ENCODE data around the gene FAM193B.
A peak's percentile ranks its signal among the peaks of the same experiment; 100 is the strongest.

Gene FAM193B

DNA sequence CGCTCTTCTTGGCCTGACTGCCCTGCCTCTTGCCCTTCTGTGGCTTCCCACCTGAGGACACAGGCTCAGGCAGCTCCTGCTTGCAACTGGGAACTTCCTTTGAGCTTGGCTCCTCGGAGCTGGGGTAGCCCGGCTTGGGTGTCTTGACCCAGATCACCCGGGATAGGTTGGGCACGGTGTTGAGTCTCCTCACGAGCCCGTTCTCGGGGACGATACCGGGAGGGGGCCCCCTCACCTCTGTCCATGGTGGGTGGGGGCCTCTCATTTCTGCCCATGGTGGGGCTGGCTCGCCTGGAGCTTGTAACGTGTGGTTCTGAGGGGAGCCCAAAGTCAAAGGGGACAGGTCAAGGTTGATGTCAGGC is 29.8 kb downstream of the FAM193B start:
- no peak overlapping the region for H3K4me3 Mint-ChIP-seq

DNA sequence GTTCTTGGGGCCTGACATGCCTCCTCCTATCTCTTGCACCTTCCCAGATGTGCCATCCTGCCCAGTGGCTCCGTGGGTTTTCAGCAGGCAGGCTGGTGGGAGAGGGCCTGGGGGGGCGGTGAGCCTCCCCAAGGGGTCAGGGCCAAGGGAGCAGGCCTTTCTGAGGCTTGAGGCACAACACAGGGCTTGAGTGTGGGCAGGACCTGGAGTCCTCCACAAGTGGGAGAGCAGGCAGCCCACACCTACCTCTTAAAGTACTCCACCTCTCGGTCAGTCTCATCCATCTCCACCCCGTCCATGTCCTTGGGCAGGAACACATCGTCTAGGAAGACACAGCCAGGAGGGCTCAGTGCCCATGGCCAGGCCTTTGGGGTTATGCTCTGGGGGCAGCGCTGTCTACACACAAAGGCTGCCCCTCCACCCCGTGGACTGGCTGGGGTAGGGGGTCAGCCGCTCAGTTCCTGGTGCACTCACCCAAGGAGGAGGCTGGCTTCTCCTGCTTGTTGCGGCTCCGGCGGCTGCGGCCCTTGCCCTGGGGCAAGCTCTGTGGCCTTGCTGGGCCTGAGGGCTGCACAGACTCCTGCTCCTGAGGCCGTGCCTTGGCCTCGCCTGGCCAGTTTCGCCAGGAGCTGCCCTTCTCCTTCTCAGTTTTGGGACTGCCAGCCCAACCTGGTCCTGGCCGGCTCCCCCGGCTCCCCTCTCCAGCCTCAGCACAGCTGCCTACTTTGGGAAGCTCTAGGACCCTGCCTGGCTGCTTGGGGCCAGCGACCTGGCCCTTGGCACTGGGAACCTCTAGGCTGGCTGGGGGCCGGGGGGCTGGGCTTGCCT is 30.4 kb downstream of the FAM193B start:
- Mint-ChIP-seq H3K27me3 (ENCODE audit: low read depth) (no peaks in the 10 kb centered on the region), H3K9me3 (no peaks in the 10 kb centered on the region), H3K27ac (no peak overlapping the region), H3K36me3 (ENCODE audit: low read depth) (peaks cover 16% of the 10 kb centered on the region), H3K4me1 (ENCODE audit: low read depth) (peaks cover 15% of the 10 kb centered on the region), H3K4me3 (no peak overlapping the region)
- DNase-seq (ENCODE audit: low spot score), result no peak

More for the DNA sequence above, 29.8 kb downstream of the FAM193B start:
- no peaks in the 10 kb centered on the region for H3K27me3 Mint-ChIP-seq (ENCODE audit: low read depth)
- H3K4me1 Mint-ChIP-seq (ENCODE audit: low read depth), result peaks cover 12% of the 10 kb centered on the region
- no peaks in the 10 kb centered on the region for H3K9me3 Mint-ChIP-seq
- DNase-seq (ENCODE audit: low spot score), result no peak
- H3K27ac Mint-ChIP-seq, result no peak overlapping the region
- H3K36me3 Mint-ChIP-seq (ENCODE audit: low read depth), result peaks cover 18% of the 10 kb centered on the region

DNA sequence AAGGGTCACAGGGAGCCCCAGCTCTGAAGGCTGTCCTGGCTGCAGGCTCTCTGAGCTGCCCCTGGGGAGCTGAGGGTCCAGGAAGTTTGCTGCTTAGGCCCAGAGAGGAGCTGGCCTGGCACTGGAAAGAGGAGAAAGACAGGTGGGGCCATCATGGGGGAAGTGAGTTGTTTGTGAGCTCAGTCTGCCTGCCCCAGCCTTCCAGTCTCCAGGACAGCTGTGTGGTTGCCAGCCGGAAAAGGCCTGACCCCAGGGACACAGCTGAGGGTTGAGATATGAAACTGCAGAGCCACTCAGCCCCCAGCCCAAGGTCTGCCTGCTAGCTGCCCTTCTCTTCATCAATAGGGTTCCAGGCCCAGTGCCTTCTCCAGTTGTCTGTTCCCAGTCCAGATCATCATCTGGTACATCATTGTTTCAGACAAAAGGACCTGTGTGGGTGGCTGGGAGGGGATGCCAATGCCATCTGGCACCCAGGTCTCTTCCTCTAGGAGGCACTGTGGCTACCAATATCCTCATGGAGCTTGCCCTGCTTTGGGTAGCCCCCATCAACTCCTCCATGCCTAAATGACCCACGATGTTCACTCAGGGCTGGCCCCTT is 33.3 kb downstream of the FAM193B start:
- DNase-seq (ENCODE audit: low spot score), result no peak
- H3K9me3 Mint-ChIP-seq, result no peaks in the 10 kb centered on the region
- peak overlapping the region; percentile 41 for H3K27ac Mint-ChIP-seq
- peaks cover 28% of the 10 kb centered on the region for H3K36me3 Mint-ChIP-seq (ENCODE audit: low read depth)
- no peak overlapping the region for H3K4me3 Mint-ChIP-seq
- no peaks in the 10 kb centered on the region for H3K27me3 Mint-ChIP-seq (ENCODE audit: low read depth)
- peaks cover 22% of the 10 kb centered on the region for H3K4me1 Mint-ChIP-seq (ENCODE audit: low read depth)

DNA sequence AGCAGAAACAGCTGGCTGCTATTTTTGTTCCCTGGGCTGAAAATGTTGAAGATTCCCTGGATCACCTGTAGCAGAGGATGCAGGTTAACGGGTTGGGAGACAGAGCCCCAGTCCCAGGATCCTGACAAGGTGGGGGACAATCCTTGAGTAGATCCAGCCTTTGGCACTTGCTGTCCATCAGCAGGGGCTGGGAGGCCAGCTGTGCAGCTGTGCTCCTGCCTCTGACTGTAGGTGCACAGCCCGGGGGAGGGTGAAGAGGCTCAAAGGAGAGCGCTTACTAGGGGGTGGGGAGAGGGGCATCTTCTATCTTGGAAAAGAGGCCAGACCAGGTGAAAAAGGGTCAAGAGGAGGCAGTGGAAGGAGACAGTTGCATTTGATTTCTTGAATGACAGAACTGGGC is 34.1 kb downstream of the FAM193B start:
- DNase-seq (ENCODE audit: low spot score), result no peak
- no peaks in the 10 kb centered on the region for H3K27me3 Mint-ChIP-seq (ENCODE audit: low read depth)
- H3K4me3 Mint-ChIP-seq, result no peak overlapping the region
- peaks cover 30% of the 10 kb centered on the region for H3K4me1 Mint-ChIP-seq (ENCODE audit: low read depth)
- H3K36me3 Mint-ChIP-seq (ENCODE audit: low read depth), result peaks cover 35% of the 10 kb centered on the region
- H3K27ac Mint-ChIP-seq, result peak overlapping the region; percentile 41
- no peaks in the 10 kb centered on the region for H3K9me3 Mint-ChIP-seq

DNA sequence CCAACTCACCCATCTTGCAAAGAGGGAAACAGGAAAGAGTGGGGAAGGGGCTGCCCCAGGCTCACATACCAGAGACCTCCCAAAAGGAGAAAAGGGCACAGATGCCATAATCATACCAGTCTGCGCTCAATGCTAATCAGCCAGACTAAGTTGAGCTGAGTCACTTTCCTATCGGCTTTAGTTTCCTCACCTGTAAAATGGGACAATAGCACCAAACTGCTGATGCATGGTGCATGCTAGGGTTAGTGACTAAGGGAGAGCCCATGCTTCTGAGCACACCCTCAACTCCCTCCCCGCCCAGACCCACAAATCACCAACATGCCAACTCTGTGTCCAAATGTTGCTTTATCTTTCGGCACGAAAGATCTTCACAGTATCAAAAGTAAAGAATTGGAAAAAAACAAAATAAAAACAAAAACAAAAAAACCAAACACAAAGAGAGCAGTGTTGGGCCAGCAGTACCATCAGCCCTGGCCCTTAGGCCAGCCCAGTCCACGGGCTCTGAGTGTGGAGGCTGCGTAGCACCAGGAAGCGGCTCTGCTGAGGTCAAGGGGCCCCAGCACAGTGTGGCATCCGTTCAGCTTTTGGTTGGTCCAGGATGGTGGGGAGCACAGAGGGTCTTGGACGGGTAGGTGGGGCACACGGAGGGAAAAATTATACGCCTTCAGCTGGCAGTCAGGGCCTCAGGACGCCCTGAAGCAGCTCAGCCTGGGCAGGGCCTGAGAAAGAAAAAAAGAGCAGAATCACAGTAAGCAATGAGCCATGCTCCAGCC is 34.7 kb downstream of the FAM193B start:
- H3K9me3 Mint-ChIP-seq, result no peaks in the 10 kb centered on the region
- peaks cover 39% of the 10 kb centered on the region for H3K36me3 Mint-ChIP-seq (ENCODE audit: low read depth)
- no peak overlapping the region for H3K4me3 Mint-ChIP-seq
- no peaks in the 10 kb centered on the region for H3K27me3 Mint-ChIP-seq (ENCODE audit: low read depth)
- DNase-seq (ENCODE audit: low spot score), result no peak
- H3K4me1 Mint-ChIP-seq (ENCODE audit: low read depth), result peaks cover 32% of the 10 kb centered on the region
- peak overlapping the region; percentile 57 for H3K27ac Mint-ChIP-seq

DNA sequence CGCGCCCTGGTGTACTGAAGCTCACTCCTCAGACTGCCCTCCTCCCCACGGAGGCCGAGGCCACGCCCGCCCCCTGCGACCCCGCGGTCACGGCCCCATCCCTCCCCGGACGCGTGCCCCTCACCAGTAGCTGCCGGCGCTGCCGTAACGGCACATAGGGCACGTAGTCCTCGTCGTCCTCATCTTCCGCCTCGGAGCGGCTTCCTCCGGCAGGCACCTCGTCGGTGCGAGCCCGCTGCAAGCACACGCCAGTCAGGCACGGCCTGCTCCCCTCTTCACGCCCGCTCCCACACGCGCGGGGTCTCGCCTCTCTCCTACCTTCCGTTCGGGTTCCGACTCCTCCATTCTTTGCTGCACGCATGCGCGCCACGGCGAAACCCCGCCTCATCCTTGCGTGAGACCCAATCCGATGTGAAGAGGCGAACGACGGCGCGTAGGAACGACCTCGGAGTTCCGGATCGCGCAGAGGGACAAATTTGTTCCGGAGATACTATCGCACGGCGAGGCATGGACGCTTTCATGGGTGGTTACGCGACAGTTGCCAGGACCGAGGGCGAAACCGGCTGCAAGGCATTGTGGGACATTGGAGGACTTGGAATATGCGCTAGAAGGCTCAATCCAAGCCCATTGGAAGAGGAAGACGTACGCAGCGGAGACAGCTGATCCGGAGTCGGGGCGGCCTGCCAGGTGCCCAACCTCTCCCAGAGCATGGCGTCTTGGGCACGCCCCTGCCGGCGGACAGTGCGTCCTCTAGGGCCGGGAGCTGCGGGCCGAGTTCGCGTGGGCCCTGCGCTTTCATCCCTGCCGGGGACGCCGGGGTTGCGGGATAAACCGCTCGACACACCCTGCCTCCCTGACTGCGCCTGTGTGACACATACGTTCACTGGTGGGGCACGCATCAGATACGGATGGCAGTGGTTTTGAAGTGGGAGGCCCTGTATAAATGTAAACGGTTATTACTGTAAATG is 37.5 kb downstream of the FAM193B start, which contains the start of gene DDX41:
DDX41 (minus strand) TSS at position 361 of the 968 bp plus-strand sequence; CDS start at position 345, 16 bp downstream.
- H3K36me3 Mint-ChIP-seq (ENCODE audit: low read depth), result peaks cover 50% of the 10 kb centered on the region
- H3K4me1 Mint-ChIP-seq (ENCODE audit: low read depth), result peaks cover 32% of the 10 kb centered on the region
- peak within 1 kb of the TSS; percentile 94 for H3K4me3 Mint-ChIP-seq

DNA sequence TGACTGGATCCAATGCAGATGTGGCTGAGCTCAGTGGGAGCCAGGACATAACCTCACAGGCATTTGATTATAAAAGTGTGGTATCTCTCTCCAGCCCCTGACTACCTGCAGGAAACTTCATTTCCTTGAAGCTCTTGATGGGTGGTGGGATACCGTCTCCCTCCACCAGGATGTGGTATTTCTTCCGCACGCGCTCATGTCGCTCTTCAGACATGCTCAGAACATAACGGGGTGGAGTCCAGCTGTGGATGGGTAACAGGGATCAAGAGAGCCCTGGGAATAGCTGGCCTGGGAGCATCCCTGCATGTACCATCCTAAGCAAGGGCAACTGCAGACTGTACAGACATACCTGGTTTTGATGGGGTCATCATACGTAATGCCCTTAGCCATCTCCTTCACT is 38.8 kb downstream of the FAM193B start:
- H3K4me1 Mint-ChIP-seq (ENCODE audit: low read depth), result peaks cover 25% of the 10 kb centered on the region

More for the DNA sequence above, 37.5 kb downstream of the FAM193B start, which contains the start of gene DDX41:
- Mint-ChIP-seq H3K9me3 (no peaks in the 10 kb centered on the region), H3K27me3 (ENCODE audit: low read depth) (no peaks in the 10 kb centered on the region), H3K27ac (peak within 1 kb of the TSS; percentile 95)
- peak; percentile 98 for DNase-seq (ENCODE audit: low spot score)

DNA sequence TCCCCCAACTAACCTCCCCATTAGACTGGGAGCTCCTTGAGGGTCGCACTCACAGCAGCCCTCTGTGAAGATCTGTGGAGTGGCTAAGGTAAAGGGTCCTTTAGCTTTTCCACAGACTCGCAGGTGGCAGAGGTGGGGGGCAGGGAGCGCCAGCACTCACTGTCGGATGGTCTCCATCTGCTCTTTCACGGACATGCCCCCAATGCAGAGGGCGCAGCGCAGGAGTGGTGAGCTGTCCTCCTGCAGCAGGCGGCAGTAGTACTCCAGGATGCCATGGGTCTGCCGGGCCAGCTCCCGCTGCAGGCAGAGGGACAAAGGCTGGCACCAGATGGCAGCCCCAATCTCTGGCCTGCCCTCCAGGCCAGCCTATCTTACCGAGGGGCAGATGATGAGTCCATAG is 39.8 kb downstream of the FAM193B start:
- no peaks in the 10 kb centered on the region for H3K27me3 Mint-ChIP-seq (ENCODE audit: low read depth)
- peaks cover 22% of the 10 kb centered on the region for H3K4me1 Mint-ChIP-seq (ENCODE audit: low read depth)
- no peak for DNase-seq (ENCODE audit: low spot score)
- H3K36me3 Mint-ChIP-seq (ENCODE audit: low read depth), result peaks cover 47% of the 10 kb centered on the region
- no peaks in the 10 kb centered on the region for H3K9me3 Mint-ChIP-seq
- H3K27ac Mint-ChIP-seq, result no peak overlapping the region
- peak overlapping the region; percentile 94 for H3K4me3 Mint-ChIP-seq

More for the DNA sequence above, 38.8 kb downstream of the FAM193B start:
- DNase-seq (ENCODE audit: low spot score), result no peak
- Mint-ChIP-seq H3K36me3 (ENCODE audit: low read depth) (peaks cover 55% of the 10 kb centered on the region), H3K27ac (peak overlapping the region; percentile 32), H3K9me3 (no peaks in the 10 kb centered on the region), H3K27me3 (ENCODE audit: low read depth) (no peaks in the 10 kb centered on the region), H3K4me3 (peak overlapping the region; percentile 94)

DNA sequence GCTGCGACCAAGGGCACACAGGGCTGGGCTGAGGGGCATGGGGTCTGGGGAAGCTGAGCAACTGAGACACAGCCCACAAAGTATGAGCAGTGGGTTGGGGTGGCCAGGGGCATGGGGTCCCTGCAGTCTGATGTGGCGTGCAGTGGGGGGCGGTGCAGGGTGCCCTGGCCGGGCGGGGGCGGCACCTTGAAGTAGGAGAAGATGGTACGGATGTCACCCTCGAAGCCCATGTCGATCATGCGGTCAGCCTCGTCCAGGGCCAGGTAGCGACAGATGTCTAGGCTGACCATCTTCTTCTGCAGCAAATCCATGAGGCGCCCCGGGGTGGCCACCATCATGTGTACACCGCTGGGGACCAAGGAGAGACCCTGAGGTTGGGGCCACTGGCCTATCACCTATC is 40.9 kb downstream of the FAM193B start:
- Mint-ChIP-seq H3K4me1 (ENCODE audit: low read depth) (peaks cover 21% of the 10 kb centered on the region), H3K4me3 (no peak overlapping the region), H3K27ac (no peak overlapping the region), H3K9me3 (no peaks in the 10 kb centered on the region), H3K36me3 (ENCODE audit: low read depth) (peaks cover 46% of the 10 kb centered on the region), H3K27me3 (ENCODE audit: low read depth) (no peaks in the 10 kb centered on the region)
- DNase-seq (ENCODE audit: low spot score), result no peak

DNA sequence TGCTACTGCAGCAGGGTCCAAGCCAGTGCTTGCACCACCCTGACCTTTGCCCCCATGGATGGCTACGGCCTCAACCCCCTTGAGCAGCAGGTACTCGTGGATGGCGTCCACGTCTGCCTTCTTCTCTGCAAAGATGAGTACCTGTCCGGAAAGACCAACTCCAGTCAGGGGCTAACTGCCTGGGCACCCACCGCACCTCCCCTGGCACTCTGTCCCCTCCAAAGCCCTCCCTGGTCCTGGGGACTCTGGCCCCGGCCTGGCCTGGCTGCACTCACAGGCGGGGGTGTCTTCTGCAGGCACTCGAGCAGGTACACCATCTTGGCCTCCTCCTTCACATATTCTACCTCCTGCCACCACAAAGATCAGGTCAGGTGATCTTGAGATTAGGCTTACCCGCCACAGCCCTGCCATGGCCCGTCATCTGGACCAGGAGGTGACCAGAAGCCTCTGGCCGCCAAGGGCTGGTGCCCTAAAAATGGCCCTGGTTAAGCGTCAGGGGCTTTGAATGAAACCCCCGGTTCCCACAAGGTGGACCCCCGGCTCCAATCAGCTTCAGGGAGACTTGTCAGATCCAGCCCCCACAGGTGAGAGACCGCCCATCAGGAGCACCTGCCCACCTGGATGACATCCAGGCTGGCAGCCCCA is 41.5 kb downstream of the FAM193B start:
- H3K4me1 Mint-ChIP-seq (ENCODE audit: low read depth), result peaks cover 21% of the 10 kb centered on the region
- no peak for DNase-seq (ENCODE audit: low spot score)
- H3K4me3 Mint-ChIP-seq, result no peak overlapping the region
- H3K9me3 Mint-ChIP-seq, result no peaks in the 10 kb centered on the region
- no peaks in the 10 kb centered on the region for H3K27me3 Mint-ChIP-seq (ENCODE audit: low read depth)
- H3K36me3 Mint-ChIP-seq (ENCODE audit: low read depth), result peaks cover 46% of the 10 kb centered on the region
- H3K27ac Mint-ChIP-seq, result no peak overlapping the region

DNA sequence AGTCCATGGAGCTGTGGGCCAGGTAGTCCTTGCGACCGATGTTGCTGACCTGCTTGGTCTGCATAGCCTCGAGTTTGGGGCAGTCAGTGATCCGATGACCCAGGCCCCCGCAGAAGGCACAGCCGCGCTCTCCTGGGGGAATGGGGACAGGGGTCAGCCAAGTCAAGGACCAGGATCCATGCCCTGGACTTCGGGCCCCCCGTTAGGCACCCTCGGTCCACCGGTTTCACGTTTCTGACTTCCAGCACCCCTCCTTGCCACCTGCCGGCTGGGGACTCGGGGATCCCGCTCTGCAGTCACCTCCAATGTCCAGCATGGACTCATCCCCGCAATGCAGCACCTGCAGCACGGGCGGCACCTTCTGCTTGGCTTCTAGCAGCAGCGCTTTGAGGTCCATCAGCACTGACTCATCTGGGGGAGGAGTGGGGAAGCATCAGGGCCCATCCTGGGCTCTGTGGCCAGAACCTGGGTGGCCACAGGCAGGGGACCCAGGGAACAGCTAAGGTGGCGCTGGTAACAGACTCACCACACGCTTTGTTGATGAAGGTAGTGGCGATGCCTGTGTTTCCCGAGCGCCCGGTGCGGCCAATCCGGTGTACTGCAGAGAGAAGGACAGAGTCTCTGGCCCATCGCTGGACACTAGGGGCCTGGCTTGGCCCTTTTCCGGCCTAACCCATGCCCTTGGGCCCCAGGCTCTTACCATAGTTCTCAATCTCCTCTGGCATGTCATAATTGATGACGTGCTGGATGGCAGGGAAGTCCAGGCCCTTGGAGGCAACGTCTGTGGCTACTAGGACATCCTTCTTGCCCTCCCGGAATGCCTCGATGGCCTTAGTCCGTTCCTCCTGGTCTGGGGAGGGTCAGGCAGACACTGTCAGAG is 42.3 kb downstream of the FAM193B start:
- no peak for DNase-seq (ENCODE audit: low spot score)
- Mint-ChIP-seq H3K27me3 (ENCODE audit: low read depth) (no peaks in the 10 kb centered on the region), H3K36me3 (ENCODE audit: low read depth) (peaks cover 46% of the 10 kb centered on the region), H3K27ac (no peak overlapping the region), H3K4me3 (no peak overlapping the region), H3K9me3 (no peaks in the 10 kb centered on the region), H3K4me1 (ENCODE audit: low read depth) (peaks cover 21% of the 10 kb centered on the region)

DNA sequence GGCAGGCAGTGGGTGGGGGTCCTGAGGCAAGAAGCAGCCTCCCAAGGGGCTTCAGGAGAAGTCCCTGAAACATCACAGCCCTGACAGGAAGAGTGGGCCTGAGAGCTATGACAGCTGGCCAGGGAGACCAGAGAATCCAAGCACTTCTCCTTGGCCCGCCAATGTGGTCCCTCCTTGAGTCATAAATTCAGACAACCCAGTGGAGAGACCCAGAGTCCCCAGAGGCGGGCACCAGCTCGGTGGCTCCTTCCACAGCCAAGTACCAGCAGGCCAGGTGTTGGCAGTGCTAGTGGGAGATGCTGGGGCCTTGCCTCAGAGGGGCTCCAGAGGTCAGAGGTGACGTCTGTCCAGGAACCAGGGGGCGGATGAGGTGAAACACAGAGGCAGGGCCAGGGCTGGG is 43.2 kb downstream of the FAM193B start:
- H3K4me3 Mint-ChIP-seq, result no peak overlapping the region
- H3K36me3 Mint-ChIP-seq (ENCODE audit: low read depth), result peaks cover 38% of the 10 kb centered on the region
- H3K27me3 Mint-ChIP-seq (ENCODE audit: low read depth), result no peaks in the 10 kb centered on the region
- DNase-seq (ENCODE audit: low spot score), result no peak
- no peak overlapping the region for H3K27ac Mint-ChIP-seq
- H3K9me3 Mint-ChIP-seq, result no peaks in the 10 kb centered on the region
- peaks cover 15% of the 10 kb centered on the region for H3K4me1 Mint-ChIP-seq (ENCODE audit: low read depth)

Data from T-helper 2 cell treated with Interferon-gamma antibody and Interleukin-4, amounts not matched to agents 5 μg/mL and 100 μg/mL, for 36 hours (primary cell).